ENCODE measurements around the gene RORB. TPM values are rescaled to one million over a fixed set of nuclear protein-coding genes. Genes with fewer than 3 reads are reported as not detected.

The RORB gene
- total RNA-seq, 1 experiment from 2014 or later, result 8.7 TPM

- no peak for TF ChIP-seq OVOL2 (CRISPR knock-in tag; IDR thresholded peaks at IDR 0.05; ENCODE audit: borderline replicate concordance)
- TF ChIP-seq, protein P1, sequence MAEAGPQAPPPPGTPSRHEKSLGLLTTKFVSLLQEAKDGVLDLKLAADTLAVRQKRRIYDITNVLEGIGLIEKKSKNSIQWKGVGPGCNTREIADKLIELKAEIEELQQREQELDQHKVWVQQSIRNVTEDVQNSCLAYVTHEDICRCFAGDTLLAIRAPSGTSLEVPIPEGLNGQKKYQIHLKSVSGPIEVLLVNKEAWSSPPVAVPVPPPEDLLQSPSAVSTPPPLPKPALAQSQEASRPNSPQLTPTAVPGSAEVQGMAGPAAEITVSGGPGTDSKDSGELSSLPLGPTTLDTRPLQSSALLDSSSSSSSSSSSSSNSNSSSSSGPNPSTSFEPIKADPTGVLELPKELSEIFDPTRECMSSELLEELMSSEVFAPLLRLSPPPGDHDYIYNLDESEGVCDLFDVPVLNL (CRISPR knock-in tag; IDR thresholded peaks at IDR 0.05; ENCODE audit: borderline replicate concordance, low read depth), result no peak
Measured at GRCh38 chr9:74479711-74480110, 17.4 kb upstream of the RORB start (continued).

GRCh38 chr9:74487395-74487794 is 9.7 kb upstream of the RORB start:
- Mint-ChIP-seq H3K27me3 (ENCODE audit: low read depth) (no peaks in the 10 kb centered on the region), H3K4me1 (peaks cover 35% of the 10 kb centered on the region), H3K4me3 (no peak overlapping the region), H3K36me3 (no peaks in the 10 kb centered on the region), H3K9me3 (no peaks in the 10 kb centered on the region), H3K27ac (no peak overlapping the region)
- DNase-seq (ENCODE audit: low spot score) (no peak), ATAC-seq (no peak)
- POLR2A ChIA-PET, result no interaction called here
- TF ChIP-seq ZNF263 (CRISPR knock-in tag; IDR thresholded peaks at IDR 0.05; ENCODE audit: low read depth) (no peak), JAZF1 (CRISPR knock-in tag; IDR thresholded peaks at IDR 0.05) (no peak), E2F5 (CRISPR knock-in tag; IDR thresholded peaks at IDR 0.05) (no peak), GABPB1 (CRISPR knock-in tag; IDR thresholded peaks at IDR 0.05) (no peak), ZNF532 (CRISPR knock-in tag; IDR thresholded peaks at IDR 0.05; ENCODE audit: borderline replicate concordance) (no peak), FOXJ3 (CRISPR knock-in tag; IDR thresholded peaks at IDR 0.05; ENCODE audit: borderline replicate concordance) (no peak), ZNF138 (CRISPR knock-in tag; conservative IDR thresholded peaks at IDR 0.05) (no peak), ZNF232 (CRISPR knock-in tag; IDR thresholded peaks at IDR 0.05) (no peak)
- TF ChIP-seq, protein P2, sequence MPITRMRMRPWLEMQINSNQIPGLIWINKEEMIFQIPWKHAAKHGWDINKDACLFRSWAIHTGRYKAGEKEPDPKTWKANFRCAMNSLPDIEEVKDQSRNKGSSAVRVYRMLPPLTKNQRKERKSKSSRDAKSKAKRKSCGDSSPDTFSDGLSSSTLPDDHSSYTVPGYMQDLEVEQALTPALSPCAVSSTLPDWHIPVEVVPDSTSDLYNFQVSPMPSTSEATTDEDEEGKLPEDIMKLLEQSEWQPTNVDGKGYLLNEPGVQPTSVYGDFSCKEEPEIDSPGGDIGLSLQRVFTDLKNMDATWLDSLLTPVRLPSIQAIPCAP (CRISPR knock-in tag; IDR thresholded peaks at IDR 0.05), result no peak
- CTCF ChIA-PET, result interaction anchor here (1.0 kb wide), 1 partner anchor 11 kb away, joined by 3 read pairs; no protein-coding TSS in a partner anchor

DNA sequence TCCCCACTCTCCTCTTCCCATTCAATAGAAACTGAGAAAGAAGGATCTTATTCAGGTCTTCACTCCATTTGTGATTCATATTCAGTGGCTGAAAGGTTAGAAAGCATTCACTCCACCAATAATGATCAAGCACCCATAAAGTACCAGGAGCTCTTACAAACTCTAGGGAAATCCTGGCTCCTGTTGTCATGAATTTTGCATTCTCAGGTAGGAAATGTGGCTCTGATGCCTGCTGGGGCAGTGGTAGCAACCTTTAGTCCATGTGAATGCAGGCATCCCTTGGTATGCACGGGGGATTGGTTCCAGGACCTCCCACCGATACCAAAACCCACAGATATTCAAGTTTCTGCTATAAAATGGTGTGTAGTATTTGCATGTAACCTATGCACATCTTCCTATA is 3.6 kb upstream of the RORB start:
- Mint-ChIP-seq H3K27me3 (ENCODE audit: low read depth) (peaks cover 11% of the 10 kb centered on the region), H3K4me3 (no peak overlapping the region), H3K27ac (peak overlapping the region; percentile 99), H3K9me3 (no peaks in the 10 kb centered on the region), H3K4me1 (peaks cover 52% of the 10 kb centered on the region), H3K36me3 (no peaks in the 10 kb centered on the region)
- ChIA-PET CTCF (interaction anchor here (1.3 kb wide), 1 partner anchor 212 kb away, joined by 6 read pairs; no protein-coding TSS in a partner anchor), POLR2A (no interaction called here)
- peak; percentile 30 for DNase-seq (ENCODE audit: low spot score)
- peak; percentile 36 for ATAC-seq
- TF ChIP-seq, protein P3, sequence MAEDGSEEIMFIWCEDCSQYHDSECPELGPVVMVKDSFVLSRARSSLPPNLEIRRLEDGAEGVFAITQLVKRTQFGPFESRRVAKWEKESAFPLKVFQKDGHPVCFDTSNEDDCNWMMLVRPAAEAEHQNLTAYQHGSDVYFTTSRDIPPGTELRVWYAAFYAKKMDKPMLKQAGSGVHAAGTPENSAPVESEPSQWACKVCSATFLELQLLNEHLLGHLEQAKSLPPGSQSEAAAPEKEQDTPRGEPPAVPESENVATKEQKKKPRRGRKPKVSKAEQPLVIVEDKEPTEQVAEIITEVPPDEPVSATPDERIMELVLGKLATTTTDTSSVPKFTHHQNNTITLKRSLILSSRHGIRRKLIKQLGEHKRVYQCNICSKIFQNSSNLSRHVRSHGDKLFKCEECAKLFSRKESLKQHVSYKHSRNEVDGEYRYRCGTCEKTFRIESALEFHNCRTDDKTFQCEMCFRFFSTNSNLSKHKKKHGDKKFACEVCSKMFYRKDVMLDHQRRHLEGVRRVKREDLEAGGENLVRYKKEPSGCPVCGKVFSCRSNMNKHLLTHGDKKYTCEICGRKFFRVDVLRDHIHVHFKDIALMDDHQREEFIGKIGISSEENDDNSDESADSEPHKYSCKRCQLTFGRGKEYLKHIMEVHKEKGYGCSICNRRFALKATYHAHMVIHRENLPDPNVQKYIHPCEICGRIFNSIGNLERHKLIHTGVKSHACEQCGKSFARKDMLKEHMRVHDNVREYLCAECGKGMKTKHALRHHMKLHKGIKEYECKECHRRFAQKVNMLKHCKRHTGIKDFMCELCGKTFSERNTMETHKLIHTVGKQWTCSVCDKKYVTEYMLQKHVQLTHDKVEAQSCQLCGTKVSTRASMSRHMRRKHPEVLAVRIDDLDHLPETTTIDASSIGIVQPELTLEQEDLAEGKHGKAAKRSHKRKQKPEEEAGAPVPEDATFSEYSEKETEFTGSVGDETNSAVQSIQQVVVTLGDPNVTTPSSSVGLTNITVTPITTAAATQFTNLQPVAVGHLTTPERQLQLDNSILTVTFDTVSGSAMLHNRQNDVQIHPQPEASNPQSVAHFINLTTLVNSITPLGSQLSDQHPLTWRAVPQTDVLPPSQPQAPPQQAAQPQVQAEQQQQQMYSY (CRISPR knock-in tag; IDR thresholded peaks at IDR 0.05), result no peak
- 0 out of 2 replicates have a peak, but pooled peaks have one; percentile 26 for TF ChIP-seq ETV6 (CRISPR knock-in tag; IDR thresholded peaks at IDR 0.05)
- TF ChIP-seq TCF7 (CRISPR knock-in tag; IDR thresholded peaks at IDR 0.05; ENCODE audit: low read depth), result no peak
- TF ChIP-seq, protein P4, sequence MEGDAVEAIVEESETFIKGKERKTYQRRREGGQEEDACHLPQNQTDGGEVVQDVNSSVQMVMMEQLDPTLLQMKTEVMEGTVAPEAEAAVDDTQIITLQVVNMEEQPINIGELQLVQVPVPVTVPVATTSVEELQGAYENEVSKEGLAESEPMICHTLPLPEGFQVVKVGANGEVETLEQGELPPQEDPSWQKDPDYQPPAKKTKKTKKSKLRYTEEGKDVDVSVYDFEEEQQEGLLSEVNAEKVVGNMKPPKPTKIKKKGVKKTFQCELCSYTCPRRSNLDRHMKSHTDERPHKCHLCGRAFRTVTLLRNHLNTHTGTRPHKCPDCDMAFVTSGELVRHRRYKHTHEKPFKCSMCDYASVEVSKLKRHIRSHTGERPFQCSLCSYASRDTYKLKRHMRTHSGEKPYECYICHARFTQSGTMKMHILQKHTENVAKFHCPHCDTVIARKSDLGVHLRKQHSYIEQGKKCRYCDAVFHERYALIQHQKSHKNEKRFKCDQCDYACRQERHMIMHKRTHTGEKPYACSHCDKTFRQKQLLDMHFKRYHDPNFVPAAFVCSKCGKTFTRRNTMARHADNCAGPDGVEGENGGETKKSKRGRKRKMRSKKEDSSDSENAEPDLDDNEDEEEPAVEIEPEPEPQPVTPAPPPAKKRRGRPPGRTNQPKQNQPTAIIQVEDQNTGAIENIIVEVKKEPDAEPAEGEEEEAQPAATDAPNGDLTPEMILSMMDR (IDR thresholded peaks at IDR 0.05), result no peak
- TF ChIP-seq, protein P5, sequence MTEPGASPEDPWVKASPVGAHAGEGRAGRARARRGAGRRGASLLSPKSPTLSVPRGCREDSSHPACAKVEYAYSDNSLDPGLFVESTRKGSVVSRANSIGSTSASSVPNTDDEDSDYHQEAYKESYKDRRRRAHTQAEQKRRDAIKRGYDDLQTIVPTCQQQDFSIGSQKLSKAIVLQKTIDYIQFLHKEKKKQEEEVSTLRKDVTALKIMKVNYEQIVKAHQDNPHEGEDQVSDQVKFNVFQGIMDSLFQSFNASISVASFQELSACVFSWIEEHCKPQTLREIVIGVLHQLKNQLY (CRISPR knock-in tag; IDR thresholded peaks at IDR 0.05), result no peak
- TF ChIP-seq E2F5 (CRISPR knock-in tag; IDR thresholded peaks at IDR 0.05), result no peak
